A549 (cell line): ENCODE data around the gene NTN1. TPM values are rescaled to one million over a fixed set of nuclear protein-coding genes. Genes with fewer than 3 reads are reported as not detected.

ENCODE experiments used
- ATAC-seq, 2 experiments: fragments of 200-7000 bp in 1 of 2; fragments of >200 bp in 1 of 2; cut with Nextera tagmentation in 1 of 2; cut with Tn5 transposase in 1 of 2; 3 replicates each; pipeline versions ENCODE4 v1.8.0 to v1.9.1; 2018 to 2020; ENCODE audit warnings: mild to moderate bottlenecking in 1 of 2, moderate library complexity in 1 of 2
- CTCF ChIA-PET: fragments of 300-600 bp; sonication (Branson Sonifier 250); formaldehyde crosslinking; extraction: SDS; loops from one replicate; lab custom pipeline; 2021; ENCODE audit warnings: antibody characterized with exemption, inconsistent platforms; lab: Yijun Ruan, JAX
- POLR2A ChIA-PET: fragments of 350-600 bp; formaldehyde crosslinking; extraction: SDS; loops from one replicate; lab custom pipeline; 2021; ENCODE audit warnings: antibody characterized with exemption, inconsistent platforms; lab: Yijun Ruan, JAX
- DNase-seq, 2 experiments: peaks; one replicate each; pipeline versions ENCODE4 v3.0.0 to v3.0.0-alpha.2; 2011 to 2016; ENCODE audit warnings: low read depth in 1 of 2, low spot score in 1 of 2
- FAIRE-seq: peaks from 2 replicates; lab custom pipeline; 2011; peaks lifted over from hg19 to GRCh38; lab: Jason Lieb, UNC
- H3K27ac ChIP-seq, 2 experiments: fragments of >200 bp; sonication (Bioruptor Twin); formaldehyde crosslinking; 3 replicates each; pipeline ENCODE4 v1.5.1; 2016 to 2017
- H3K4me1 ChIP-seq: fragments of >200 bp; sonication (Bioruptor Twin); formaldehyde crosslinking; 3 replicates; pipeline ENCODE4 v1.6.1; 2016
- H3K4me2 ChIP-seq: fragments of >200 bp; sonication (Bioruptor Twin); formaldehyde crosslinking; 3 replicates; pipeline ENCODE4 v1.6.1; 2016
- H3K4me3 ChIP-seq: fragments of >200 bp; sonication (Bioruptor Twin); formaldehyde crosslinking; 3 replicates; pipeline ENCODE4 v1.5.1; 2016
- H3K9me3 ChIP-seq: fragments of >200 bp; sonication (Bioruptor Twin); formaldehyde crosslinking; 3 replicates; pipeline ENCODE4 v1.6.1; 2016
- ATOH8 ChIP-seq: fragments of 250-450 bp; sonication (Bioruptor Pico); IDR thresholded peaks from 2 replicates; pipeline ENCODE4 v1.5.0; 2020; ENCODE audit warnings: low read depth, mild to moderate bottlenecking, moderate library complexity
- CHD4 ChIP-seq: fragments of 200-600 bp; sonication (generic); IDR thresholded peaks from 2 replicates; pipeline ENCODE4 v1.6.1; 2016; ENCODE audit warnings: antibody characterized with exemption, mild to moderate bottlenecking, borderline replicate concordance
- ESRRA ChIP-seq: fragments of 150-350 bp; IDR thresholded peaks from 2 replicates; pipeline ENCODE4 v1.6.1; 2014; ENCODE audit warnings: mild to moderate bottlenecking, low read length, borderline replicate concordance
- FOSB ChIP-seq: fragments of 250-450 bp; sonication (Bioruptor Pico); IDR thresholded peaks from 2 replicates; pipeline ENCODE4 v1.5.0; 2020; ENCODE audit warnings: mild to moderate bottlenecking, moderate library complexity
- FOSL2 ChIP-seq, 2 experiments: fragments of 450-650 bp in 1 of 2; fragments of >200 bp in 1 of 2; sonication (Bioruptor Twin) in 1 of 2; formaldehyde crosslinking; IDR thresholded peaks; 2 replicates each; pipeline versions ENCODE4 v1.5.0 to v1.6.1; 2016 to 2020; ENCODE audit warnings: mild to moderate bottlenecking in 1 of 2, moderate library complexity in 1 of 2
- GATA3 ChIP-seq: IDR thresholded peaks from 2 replicates; pipeline ENCODE4 v1.6.1; 2012; ENCODE audit warnings: borderline replicate concordance
- HOXA7 ChIP-seq: fragments of 250-450 bp; sonication (Bioruptor Pico); IDR thresholded peaks from 2 replicates; pipeline ENCODE4 v1.5.0; 2020; ENCODE audit warnings: mild to moderate bottlenecking, moderate library complexity
- JUNB ChIP-seq: fragments of >200 bp; sonication (Bioruptor Twin); formaldehyde crosslinking; IDR thresholded peaks from 2 replicates; pipeline ENCODE4 v1.6.1; 2016
- MAFK ChIP-seq: fragments of 450-650 bp; IDR thresholded peaks from 2 replicates; pipeline ENCODE4 v1.6.1; 2014; ENCODE audit not compliant: partially characterized antibody
- MYC ChIP-seq: IDR thresholded peaks from 2 replicates; pipeline ENCODE4 v1.6.1; 2012; ENCODE audit warnings: mild to moderate bottlenecking, inconsistent platforms, low read length, improper control_type of control experiment, borderline replicate concordance
- NFE2L2 ChIP-seq: fragments of 150-350 bp; conservative IDR thresholded peaks from 2 replicates; pipeline ENCODE4 v1.6.1; 2014; ENCODE audit warnings: low read length
- PBX3 ChIP-seq: IDR thresholded peaks from 2 replicates; pipeline ENCODE4 v1.6.1; 2012
- POLR2A ChIP-seq: IDR thresholded peaks from 2 replicates; pipeline ENCODE4 v1.6.1; 2012; ENCODE audit warnings: mild to moderate bottlenecking, low read length
- TP53 ChIP-seq: fragments of 250-450 bp; sonication (Bioruptor Pico); IDR thresholded peaks from 2 replicates; pipeline ENCODE4 v1.5.0; 2021; ENCODE audit warnings: mild to moderate bottlenecking, moderate library complexity
- USF2 ChIP-seq: fragments of 450-650 bp; IDR thresholded peaks from 2 replicates; pipeline ENCODE4 v1.6.1; 2014; ENCODE audit warnings: antibody characterized with exemption
- ZC3H11A ChIP-seq: fragments of 450-650 bp; IDR thresholded peaks from 2 replicates; pipeline ENCODE4 v1.6.1; 2014; ENCODE audit warnings: antibody characterized with exemption, mild to moderate bottlenecking
- WGBS: methylation state at CpG from one replicate; pipeline ENCODE4 v1.1.6; 2017; ENCODE audit errors: missing lambda C conversion rate; 5-methylcytosine and 5-hydroxymethylcytosine counted together
- polyA plus RNA-seq, 4 experiments: library from polyadenylated mRNA; depleted of rRNA in 3 of 4; stranded (reverse); fragments of >200 nt; fragmentation: RNase III in 1 of 4; extraction: RNeasy Plus Mini Kit Qiagen cat#74134 plus additional on column Dnase treatment in 1 of 4; gene quantifications; 2 replicates in 3 of 4; 3 replicates in 1 of 4; pipeline ENCODE4 v1.2.3, GENCODE V29; 2011 to 2017
- TF ChIP-seq, protein P1 (sequence below): fragments of 250-450 bp; sonication (Bioruptor Pico); IDR thresholded peaks from 2 replicates; pipeline ENCODE4 v1.5.0; 2021; ENCODE audit warnings: mild to moderate bottlenecking, moderate library complexity, borderline replicate concordance
- TF ChIP-seq, protein P2 (sequence below): fragments of >200 bp; sonication (Bioruptor Twin); formaldehyde crosslinking; IDR thresholded peaks from 3 replicates; pipeline ENCODE4 v1.5.1; 2016

The NTN1 gene
- polyA plus RNA-seq, 2 of the 4 experiments (the other 2 are of a cell fraction) = 0.12 to 0.13 TPM

GRCh38 chr17:9286434-9286833, 265.1 kb downstream of the NTN1 start:
- no peak for ATAC-seq
- no peak for FAIRE-seq
- Histone ChIP-seq H3K9me3 (no peaks in the 10 kb centered on the region), H3K4me2 (no peak overlapping the region), H3K4me1 (no peaks in the 10 kb centered on the region), H3K4me3 (no peak overlapping the region), H3K27ac (no peak overlapping the region)
- ChIA-PET CTCF (interaction anchor here (0.8 to 1.4 kb wide), 2 partner anchors 30 to 291 kb away, joined by 3 read pairs; no protein-coding TSS in a partner anchor), POLR2A (no interaction called here)
- WGBS = 76% methylated on average over 7 of the region's 7 CpGs
- no peak for TF ChIP-seq ATOH8 (CRISPR knock-in tag)
- no peak for TF ChIP-seq HOXA7
- TF ChIP-seq CHD4 = no peak
- no peak for DNase-seq

DNA sequence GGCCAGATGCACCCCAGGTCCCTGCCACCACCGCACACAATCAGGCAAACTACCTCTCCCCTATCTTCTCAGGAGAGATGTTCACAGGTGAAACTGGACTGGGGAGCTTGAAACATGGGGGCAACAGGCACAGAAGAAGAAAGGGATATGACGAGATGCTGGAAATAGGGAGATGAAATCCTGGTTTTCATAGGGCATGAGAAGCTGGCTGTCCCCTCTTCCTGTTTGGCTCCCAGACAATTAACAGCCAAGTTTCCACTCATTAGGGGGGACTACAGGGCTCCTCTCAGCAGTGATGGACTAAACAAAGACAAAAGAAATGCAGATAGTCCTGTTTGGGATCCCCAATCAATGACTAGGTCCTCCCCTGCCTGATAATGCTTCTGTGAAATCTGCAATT, 266.0 kb downstream of the NTN1 start:
- ChIA-PET CTCF (interaction anchor here (1.3 to 1.4 kb wide), 2 partner anchors 31 to 399 kb away, joined by 3 read pairs; no protein-coding TSS in a partner anchor), POLR2A (no interaction called here)
- Histone ChIP-seq H3K27ac (no peak overlapping the region), H3K9me3 (no peaks in the 10 kb centered on the region), H3K4me1 (no peaks in the 10 kb centered on the region), H3K4me3 (no peak overlapping the region), H3K4me2 (no peak overlapping the region)
- ATAC-seq (no peak), DNase-seq (no peak), FAIRE-seq (no peak)
- TF ChIP-seq, protein P1, sequence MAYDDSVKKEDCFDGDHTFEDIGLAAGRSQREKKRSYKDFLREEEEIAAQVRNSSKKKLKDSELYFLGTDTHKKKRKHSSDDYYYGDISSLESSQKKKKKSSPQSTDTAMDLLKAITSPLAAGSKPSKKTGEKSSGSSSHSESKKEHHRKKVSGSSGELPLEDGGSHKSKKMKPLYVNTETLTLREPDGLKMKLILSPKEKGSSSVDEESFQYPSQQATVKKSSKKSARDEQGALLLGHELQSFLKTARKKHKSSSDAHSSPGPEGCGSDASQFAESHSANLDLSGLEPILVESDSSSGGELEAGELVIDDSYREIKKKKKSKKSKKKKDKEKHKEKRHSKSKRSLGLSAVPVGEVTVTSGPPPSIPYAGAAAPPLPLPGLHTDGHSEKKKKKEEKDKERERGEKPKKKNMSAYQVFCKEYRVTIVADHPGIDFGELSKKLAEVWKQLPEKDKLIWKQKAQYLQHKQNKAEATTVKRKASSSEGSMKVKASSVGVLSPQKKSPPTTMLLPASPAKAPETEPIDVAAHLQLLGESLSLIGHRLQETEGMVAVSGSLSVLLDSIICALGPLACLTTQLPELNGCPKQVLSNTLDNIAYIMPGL (CRISPR knock-in tag) = no peak
- TF ChIP-seq USF2 (no peak), FOSB (no peak), MAFK (no peak), GATA3 (no peak), NFE2L2 (no peak), CHD4 (no peak), TP53 (CRISPR knock-in tag) (no peak), MYC (no peak), ZC3H11A (no peak), FOSL2 (IDR thresholded peaks at IDR 0.05) (no peak), FOSL2 (CRISPR knock-in tag; IDR thresholded peaks at IDR 0.05) (no peak), ESRRA (no peak), POLR2A (no peak), JUNB (no peak), PBX3 (no peak)
- TF ChIP-seq, protein P2, sequence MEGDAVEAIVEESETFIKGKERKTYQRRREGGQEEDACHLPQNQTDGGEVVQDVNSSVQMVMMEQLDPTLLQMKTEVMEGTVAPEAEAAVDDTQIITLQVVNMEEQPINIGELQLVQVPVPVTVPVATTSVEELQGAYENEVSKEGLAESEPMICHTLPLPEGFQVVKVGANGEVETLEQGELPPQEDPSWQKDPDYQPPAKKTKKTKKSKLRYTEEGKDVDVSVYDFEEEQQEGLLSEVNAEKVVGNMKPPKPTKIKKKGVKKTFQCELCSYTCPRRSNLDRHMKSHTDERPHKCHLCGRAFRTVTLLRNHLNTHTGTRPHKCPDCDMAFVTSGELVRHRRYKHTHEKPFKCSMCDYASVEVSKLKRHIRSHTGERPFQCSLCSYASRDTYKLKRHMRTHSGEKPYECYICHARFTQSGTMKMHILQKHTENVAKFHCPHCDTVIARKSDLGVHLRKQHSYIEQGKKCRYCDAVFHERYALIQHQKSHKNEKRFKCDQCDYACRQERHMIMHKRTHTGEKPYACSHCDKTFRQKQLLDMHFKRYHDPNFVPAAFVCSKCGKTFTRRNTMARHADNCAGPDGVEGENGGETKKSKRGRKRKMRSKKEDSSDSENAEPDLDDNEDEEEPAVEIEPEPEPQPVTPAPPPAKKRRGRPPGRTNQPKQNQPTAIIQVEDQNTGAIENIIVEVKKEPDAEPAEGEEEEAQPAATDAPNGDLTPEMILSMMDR = no peak
- WGBS = 84% methylated on average over 2 of the region's 2 CpGs
